Epidermal melanocyte (primary cell): ENCODE data around the gene GPRC5C.
"Not testable (repeated sequence)": the region's sequence is repeated elsewhere in the genome, so short reads cannot be mapped to it uniquely, and the experiment has no call there.

ENCODE experiments used
- DNase-seq: peaks from one replicate; pipeline ENCODE4 v3.0.0; 2011; ENCODE audit warnings: low spot score; ENCODE audit not compliant: insufficient read length

Gene GPRC5C

DNA sequence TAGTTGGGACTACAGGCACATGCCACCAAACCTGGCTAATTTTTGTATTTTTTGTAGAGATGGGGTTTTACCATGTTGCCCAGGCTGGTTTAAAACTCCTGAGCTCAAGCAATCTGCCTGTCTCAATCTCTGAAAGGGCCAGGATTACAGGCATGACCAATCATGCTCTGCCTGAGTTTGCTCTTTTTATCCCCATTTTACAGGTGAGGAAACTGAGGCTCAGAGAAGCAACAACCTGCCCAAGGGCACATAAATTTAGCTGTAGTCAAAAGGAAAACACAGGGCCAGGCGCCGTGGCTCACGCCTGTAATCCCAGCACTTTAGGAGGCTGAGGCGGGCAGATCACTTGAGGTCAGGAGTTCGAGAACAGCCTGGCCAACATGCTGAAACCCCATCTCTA is 26.6 kb upstream of the GPRC5C start:
- not testable (repeated sequence) for DNase-seq

DNA sequence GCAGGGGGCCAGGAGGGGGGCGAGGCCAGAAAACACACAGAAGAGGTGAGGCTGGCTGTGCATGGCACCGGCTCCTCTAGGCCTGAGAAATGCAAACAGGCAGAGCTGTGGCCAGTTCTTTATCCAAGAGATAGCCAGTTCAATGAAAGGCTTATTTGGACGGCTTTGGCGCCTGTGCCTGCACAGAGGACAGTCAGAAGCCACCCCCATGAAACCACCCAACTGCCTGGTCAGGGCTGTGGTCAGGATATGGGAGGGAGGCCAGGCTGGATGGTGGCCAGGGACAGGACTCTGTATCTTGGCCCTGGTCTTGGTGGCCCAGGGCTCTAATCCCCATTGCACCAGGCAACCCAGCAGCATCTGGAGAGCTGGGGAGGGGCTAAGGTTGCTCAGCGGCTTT is 24.5 kb upstream of the GPRC5C start:
- DNase-seq = no peak

DNA sequence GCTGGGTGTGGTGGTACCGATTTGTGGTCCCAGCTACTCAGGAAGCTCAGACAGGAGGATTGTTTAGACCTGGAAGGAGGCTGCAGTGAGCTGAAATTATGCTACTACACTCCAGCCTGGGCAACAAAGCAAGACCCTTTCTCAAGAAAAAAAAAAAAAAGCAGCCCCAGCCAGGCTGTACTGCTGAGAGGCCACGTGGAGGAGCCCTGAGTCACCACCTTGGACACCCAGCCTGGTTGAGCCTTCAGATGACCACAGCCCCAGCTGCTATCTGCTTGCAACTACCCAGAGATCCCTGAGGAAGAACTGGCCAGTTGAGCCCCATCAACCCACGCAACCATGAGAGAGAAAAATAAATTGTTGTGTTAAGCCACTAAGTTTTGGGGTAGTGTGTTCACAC is 23.6 kb upstream of the GPRC5C start:
- DNase-seq = no peak

DNA sequence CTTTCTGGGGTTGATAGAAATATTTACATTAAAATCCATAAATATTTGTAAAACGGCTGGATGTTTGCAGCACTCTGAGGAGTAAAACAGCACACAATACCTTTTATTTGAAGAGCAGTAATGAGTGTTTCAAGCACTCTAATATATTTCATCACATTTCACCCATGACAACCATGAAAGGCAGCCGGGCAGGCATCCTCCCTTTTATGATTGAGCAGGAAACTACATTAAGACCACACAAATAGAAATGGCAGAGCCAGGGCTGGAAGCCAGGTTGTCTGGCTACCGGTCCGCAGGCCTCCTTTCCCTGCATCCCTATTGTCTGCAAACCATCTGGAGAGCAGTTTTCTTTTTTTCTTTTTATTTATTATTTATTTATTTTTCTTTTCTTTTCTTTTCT is 23.1 kb upstream of the GPRC5C start:
- no peak for DNase-seq

DNA sequence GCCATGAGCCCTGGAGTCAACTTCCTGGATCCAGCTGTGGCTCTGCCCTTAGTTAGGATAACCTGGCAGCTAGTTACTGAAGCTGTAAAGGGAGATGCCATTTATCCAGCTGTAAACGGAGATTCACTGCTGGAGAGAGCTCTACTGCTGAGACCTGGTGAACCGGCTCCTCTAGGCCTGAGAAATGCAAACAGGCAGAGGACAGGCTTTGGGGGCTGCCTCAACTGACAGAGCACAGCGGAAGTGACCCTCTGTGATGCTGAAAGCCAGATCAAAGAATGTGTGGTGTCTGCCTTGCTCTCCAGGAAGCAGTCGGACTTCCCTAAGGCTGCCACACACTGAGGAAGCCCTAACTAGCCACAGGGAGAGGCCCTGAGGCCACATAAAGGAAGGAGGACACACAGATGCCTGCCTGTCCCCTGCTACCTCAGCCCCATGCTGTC is 21.9 kb upstream of the GPRC5C start:
- DNase-seq = no peak

DNA sequence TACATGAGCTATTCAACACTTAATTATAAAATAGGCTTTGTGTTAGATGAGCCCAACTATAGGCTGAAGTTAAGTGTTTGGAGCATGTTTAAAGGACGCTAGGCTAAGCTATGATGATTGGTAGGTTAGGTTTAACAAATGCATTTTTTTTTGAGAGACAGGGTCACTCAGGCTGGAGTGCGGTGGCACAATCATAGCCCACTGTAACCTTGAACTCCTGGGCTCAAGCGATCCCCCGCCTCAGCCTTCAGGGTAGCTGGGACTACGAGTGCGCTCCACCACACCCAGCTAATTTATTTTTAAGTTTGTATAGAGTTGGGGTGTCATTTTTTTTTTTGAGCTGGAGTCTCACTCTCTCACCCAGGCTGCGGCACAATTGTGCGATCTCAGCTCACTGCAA is 19.3 kb upstream of the GPRC5C start:
- DNase-seq = no peak

DNA sequence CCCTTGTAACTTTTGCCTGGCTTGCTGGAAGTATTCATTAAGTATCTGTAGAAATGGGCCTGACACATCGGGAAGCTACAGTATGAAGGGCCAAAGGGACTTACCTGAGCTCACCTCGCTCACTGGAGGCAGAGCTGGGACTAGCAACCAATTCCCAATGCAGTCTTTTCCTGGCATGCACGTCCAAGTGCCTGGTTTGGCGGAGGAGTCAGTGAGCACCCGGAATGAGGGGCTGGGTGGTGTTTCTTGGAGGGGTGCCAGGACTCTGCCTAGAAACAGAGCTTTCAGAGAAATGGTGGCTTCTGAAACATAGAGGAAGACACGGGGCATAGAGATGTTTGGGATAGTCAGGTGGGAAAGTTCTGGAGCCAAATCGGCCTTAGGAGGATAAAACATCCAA is 18.4 kb upstream of the GPRC5C start:
- no peak for DNase-seq

DNA sequence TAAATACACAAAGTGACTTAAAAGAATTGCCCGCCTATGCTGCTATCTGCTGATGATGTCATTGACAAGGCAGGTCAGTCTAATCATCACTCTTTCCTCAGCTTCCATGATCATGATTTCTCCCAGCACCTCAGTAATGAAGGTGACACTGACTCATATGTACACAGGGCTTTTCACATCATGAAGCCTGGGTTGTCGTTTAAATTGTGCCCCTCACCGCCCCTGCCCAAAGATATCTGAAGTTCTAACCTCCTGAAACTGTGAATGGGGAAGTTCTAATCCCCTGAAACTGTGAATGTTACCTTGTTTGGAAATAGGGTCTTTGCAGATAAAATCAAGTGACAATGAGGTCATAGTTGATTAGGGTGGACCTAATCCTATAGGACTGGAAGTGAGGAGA is 17.4 kb upstream of the GPRC5C start:
- no peak for DNase-seq

DNA sequence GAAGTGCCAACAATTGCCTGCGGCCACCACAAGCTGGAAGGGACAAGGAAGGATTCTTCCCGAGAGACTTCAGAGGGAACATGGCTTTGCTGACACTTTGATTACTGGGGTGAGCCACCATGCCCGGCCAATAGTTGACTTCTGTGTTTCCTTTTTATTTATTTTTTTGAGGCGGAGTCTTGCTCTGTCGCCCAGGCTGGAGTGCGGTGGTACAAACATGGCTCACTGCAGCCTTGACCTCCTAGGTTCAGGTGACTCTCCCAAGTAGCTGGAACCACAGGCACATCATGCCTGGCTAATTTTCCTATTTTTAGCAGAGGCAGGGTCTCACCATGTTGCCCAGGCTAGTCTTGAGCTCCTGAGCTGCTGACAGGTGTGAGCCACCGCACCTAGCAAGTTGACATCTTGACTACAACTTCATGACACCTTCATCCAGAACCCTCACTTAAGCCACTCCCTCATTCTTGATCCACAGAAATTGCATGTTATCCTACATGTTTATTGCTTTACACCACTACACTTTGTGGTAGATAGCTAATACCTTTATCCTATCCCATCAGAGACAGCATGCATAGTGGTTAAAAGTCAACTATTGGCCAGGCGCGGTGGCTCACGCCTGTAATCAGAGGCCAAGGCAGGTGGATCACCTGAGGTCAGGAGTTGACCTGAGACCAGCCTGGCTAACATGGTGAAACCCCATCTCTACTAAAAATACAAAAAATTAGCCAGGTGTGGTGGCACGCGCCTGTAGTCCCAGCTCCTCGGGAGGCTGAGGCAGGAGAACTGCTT is 16.1 kb upstream of the GPRC5C start:
- DNase-seq = no peak

DNA sequence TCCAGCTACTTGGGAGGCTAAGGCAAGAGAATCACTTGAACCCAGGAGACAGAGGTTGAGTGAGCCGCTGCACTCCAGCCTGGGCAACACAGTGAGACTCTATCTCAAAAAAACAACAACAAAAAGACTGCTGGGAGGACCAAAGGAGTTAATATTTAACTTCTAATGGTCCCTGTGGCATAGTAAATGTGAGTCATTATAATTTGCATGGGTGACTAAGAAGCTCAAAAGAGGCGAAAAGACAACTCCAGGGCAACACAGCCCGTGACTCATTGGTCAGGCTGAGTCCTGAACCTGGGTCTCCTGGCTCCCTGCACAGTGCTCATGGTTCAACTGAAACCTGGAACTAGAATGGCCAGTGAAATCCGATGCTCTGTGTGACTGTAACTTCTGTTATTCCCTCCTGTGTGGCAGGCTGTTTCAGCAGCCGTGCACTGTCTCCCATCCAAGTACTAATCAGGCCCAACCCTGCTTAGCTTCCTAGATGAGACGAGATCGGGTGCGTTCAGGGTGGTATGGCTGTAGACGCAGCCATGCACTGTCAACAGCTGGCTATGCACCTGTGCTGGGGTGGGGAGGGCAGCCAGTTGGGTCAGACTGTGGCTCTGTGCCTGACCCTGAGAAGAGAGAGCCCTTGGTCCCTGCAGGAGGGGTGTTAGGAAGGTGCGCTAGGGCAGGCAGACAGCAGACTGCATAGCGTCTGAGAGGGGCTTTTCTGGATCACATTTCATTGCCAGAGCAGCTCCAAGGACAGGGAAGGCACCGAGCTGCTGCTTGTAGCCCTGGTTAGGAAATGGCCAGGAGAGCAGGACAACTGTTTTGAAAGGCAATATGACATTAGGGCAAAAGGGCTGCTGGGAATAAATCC is 14.5 kb upstream of the GPRC5C start:
- no peak for DNase-seq

DNA sequence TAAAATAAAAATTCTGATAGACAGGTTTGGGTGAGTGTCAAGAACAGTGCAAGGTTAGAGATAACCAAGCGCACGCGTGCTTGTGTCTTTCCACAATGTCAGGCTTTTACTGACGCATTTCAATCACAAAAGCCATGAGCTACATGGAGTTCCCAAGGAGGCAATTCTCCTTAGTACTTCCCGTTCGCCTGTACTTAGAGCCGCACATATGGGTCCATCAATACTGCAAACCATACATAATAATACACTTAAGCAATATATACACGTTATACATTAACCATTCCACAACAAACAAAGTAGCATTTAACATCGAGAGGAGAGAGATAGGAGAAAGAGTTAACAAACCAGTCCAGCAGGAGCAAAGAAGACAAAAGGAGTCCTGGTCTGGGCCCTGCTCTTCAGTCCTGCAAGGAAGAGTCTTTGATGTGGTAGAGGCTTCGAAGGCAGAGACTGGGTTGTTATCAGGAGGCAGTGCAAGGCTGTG is 11.9 kb upstream of the GPRC5C start:
- DNase-seq = no peak

DNA sequence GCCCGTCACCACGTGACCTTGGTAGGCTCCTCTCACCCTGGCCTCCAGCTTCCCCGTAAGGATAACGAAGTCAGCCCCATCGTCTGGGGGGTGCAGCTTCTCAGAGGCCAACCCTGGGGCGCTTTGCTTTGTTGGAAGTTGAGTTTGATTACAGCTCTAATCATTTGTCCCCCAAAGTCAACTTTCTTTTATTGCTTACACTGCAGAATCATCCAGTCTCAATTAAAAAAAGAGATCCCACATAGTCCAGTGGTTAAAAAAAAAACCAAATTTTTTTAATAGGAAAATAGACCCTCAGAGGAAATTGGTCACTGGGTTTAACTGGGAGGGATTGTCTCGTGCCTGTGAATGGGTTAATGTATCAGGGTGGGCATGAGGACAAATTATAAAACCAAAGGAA is 7.8 kb upstream of the GPRC5C start:
- no peak for DNase-seq

DNA sequence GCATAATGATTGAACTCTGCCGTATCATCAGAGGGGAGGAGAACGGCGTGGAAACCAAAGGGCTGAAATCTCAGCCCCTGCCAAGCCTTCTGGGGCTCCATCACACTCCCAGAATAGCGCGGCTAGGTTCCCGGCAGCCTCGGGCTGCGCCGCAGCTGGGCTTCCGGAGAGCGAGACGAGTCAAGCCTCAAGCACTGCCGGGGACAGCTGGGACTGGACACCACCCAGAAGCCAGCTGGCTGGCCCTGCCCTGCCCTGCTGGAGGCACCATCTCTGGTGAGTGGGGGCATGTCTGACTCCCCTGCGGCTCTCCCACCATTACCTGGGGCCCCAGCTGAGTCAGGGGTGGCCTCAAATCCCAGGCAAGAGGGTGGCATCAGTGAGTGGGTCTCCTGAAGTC is 7.2 kb upstream of the GPRC5C start:
- DNase-seq = no peak

DNA sequence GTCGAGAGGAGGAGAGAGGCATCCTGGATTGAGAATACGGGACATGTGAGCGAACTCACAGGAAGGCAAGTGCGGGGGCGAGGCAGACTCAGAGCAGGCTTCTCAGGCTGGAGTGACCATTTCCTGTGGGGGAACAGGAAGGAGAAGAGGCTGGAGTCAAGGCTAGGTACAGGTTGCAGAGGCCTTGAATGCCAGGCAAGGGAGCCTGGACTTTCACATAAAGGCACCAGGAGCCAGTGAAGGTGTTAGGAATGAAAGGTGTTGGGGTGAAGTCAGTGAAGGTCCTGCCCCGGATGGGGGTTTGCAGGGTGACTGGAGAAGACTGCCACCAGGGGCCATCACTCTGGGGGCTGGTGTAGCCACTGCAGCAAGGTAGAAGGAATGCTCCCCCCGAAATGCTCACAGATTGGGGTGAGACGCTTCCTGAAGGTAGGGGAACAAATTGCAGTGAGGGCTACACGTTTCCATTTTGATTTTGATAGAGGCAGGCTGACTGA is 5.3 kb upstream of the GPRC5C start:
- no peak for DNase-seq

DNA sequence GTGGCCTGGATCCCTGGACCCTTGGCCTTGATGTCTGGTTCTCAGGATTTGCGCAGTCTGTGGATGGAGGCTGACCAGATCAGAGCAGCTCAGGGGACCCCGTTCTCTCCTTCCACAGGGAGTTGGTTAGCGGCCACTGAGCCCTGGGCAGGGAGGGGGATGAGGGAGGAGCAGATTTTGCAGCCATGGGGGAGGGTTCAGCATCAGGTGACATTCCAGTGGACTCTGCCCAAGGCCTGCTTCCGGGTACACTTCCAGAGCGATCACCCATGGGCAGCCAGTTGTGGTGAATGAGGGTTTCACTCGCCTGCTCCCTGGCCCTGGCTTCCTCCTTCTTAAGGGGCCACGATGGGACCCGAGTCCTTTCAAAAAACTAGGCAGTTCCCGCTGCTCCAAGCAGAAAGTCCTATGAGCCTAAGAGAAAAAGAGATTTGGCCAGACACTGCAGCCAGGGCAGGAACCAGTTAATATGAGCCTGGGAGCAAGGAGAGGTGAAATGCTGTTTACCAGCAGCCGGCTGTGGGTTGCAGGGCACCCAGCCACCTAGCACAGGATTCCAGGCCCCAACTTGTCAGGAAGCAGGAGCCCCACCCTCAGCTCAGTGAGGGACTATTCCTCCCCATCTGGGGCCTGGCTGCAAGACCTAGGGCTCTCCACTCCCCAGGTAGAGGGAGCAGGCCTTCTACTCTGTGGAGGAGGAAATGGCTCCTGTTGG is 4.7 kb upstream of the GPRC5C start:
- no peak for DNase-seq

DNA sequence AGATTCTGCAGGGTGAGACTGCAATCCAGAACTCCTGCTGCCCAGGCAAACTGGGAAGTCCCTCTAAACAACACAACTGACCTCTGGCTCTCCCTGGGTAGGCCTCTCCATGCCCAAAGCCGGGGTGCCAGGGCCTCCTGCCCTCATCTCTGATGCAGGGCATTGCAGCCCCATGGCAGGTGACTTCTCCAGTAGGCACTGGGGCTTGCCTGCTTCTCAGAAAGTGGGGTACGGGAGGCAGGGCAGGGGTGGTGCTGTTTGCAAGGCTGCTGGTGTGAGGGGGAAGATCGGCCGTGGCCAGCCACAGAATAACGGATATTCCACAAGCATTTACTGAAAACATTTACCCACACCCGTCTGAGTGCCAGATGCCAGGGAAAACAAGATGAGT is 4.1 kb upstream of the GPRC5C start:
- DNase-seq = no peak

DNA sequence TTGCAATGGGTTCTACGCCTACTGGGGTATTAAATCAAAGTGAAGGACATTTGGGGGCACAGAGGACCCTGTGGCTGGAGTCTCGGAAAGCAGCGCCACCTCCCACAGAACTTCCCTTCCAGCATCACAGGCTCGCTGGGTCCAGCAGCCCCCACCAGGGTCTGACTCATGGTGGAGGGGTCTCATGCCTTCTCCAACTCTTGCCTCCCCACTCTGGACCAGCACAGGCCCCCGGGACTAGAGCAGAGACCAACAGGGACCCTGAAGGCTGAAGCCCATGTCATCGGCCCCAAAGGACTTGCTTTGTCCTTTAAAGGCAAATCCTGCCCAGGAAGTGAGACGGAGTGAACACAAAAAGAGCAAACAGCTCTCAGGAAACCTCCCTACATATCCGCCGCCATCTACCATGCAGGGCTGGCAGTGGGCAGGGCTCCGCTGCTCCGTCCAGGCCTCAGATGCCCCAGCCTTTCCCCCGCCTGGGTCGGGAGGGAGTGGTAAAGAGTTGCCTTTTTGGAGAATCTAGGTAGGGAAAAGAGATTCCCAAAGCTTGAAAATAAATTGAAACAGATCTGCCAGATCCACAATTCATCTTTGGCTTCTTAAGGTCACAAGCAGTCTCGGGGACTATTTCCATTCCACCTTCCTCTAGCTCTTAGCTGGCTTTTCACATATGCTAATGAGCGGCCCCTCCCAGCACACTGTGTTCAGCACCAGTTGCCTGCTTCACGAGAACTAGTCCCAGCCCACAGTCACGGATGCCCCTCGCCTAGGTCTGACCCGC is 2.1 kb upstream of the GPRC5C start:
- DNase-seq = no peak

DNA sequence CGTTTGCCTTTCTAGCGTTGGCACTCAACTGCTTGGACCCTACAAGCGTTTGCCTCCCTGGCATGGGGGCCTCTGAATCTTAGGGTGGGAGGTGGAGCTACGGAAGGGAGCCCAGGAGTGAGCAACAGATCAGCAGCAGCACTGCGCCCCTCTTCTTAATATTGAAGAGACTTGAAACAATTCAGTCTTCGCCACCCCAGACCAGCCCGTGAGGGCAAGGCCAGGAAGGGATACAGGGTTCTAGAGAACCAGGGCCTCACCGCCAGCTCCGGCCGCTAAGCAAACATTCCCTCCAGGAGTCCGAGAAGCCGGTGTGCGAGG is 1.5 kb upstream of the GPRC5C start:
- DNase-seq = no peak

DNA sequence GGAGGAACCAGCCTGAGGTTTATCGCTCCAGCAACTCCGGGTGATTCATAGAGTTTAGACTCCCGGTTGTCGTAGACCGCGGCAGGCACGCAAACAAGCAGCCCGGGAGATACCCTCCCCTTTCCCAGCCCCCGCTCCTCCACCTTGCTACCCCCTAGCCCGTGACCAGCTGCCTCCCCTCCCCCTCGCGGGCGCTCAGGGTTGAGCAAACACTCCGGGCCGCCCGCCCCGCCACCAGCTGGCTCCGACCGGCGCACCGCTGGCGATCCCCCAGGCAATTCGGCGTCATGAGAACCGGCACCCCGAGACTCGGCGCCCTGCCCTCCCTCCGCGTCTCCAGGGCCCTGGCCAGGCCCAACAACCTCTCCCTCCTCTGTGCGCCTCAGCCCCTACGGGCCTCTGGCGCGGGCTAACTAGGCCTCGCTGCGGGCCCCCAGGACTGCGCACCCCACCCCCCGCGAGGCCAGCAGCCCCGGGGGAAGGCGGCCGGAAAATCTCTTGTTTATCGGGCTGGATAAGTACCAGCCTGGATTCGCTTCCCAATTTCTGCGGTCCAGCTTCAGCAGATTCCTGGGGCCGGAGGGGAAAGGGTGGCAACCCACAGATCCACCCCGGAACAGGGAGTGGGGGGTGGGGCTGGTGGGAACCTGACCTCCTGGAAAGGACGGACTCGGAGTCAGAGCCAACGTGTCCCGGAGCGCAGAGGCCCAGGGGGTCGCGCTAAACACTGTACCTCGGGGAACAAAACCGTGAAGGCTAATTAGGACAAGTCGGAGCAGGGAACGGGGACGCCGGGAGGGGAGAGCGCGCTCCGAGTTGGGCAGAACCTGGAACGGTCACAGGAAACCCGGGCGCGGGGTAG is 951 bp upstream of the GPRC5C start:
- peak; percentile 60 for DNase-seq

DNA sequence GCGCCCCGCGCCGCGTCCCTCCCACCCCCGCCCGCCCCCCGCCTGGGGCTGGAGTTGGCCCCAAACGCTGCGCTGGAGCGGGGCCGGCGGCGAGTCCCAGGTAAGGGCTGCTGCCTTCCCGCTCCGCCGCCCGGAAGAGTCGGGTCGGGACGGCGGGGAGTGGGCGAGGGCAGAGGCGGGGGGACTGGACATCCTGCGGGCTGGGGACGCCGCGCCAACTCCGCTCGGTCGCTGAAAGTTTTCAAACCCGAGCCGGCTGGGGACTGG is 469 bp downstream of the GPRC5C start:
- no peak for DNase-seq
